Esophagus (tissue), 2 donors: ENCODE data around the gene CCR8. TPM values are rescaled to one million over a fixed set of nuclear protein-coding genes. Genes with fewer than 3 reads are reported as not detected.
"Not testable (repeated sequence)": the region's sequence is repeated elsewhere in the genome, so short reads cannot be mapped to it uniquely, and the experiment has no call there.

Experiments
- H3K27ac ChIP-seq, 2 donors: one replicate each; pipeline ENCODE4 v1.5.1; 2013; ENCODE audit warnings: low read depth in 2 of 2, mild to moderate bottlenecking in 2 of 2, inconsistent platforms in 1 of 2, low read length in 1 of 2, moderate library complexity in 1 of 2
- H3K27me3 ChIP-seq, 2 donors: one replicate each; pipeline ENCODE4 v1.6.1; 2013; ENCODE audit warnings: low read length in 2 of 2, control low read depth in 1 of 2, mild to moderate bottlenecking in 1 of 2; ENCODE audit not compliant: insufficient read depth in 2 of 2, control insufficient read depth in 1 of 2
- H3K36me3 ChIP-seq, 2 donors: one replicate each; pipeline ENCODE4 v1.6.1; 2013; ENCODE audit warnings: low read length in 1 of 2; ENCODE audit not compliant: control insufficient read depth in 2 of 2, insufficient read depth in 2 of 2
- H3K4me1 ChIP-seq, 2 donors: one replicate each; pipeline ENCODE4 v1.6.1; 2013; ENCODE audit warnings: low read length in 1 of 2; ENCODE audit not compliant: control insufficient read depth in 2 of 2, insufficient read depth in 2 of 2
- H3K4me3 ChIP-seq, 2 donors: one replicate each; pipeline ENCODE4 v1.5.1; 2013; ENCODE audit warnings: low read length in 2 of 2, mild to moderate bottlenecking in 2 of 2, low read depth in 1 of 2, moderate library complexity in 1 of 2
- H3K9me3 ChIP-seq, 2 donors: one replicate each; pipeline ENCODE4 v1.6.1; 2013; ENCODE audit warnings: mild to moderate bottlenecking in 2 of 2, low read depth in 1 of 2, low read length in 1 of 2, moderate library complexity in 1 of 2; ENCODE audit not compliant: control insufficient read depth in 2 of 2, insufficient read depth in 1 of 2
- whole genome bisulfite sequencing, 2 donors: extraction: QIAGEN DNeasy Blood & Tissue Kit; methylation state at CpG; one replicate each; pipeline ENCODE4 v1.1.7; 2013; 5-methylcytosine and 5-hydroxymethylcytosine counted together
- polyA plus RNA-seq, 2 donors: library from polyadenylated mRNA; stranded (reverse); fragments of 200-250 nt; gene quantifications; one replicate each; pipeline ENCODE4 v1.2.3, GENCODE V29; 2013
- donor health status: healthy with polysubstance abuse.
- donor health status: Bipolar disorder and iron deficiency.

CCR8 gene
- polyA plus RNA-seq, 2 donors = 0.06 TPM; not detected in 1

DNA sequence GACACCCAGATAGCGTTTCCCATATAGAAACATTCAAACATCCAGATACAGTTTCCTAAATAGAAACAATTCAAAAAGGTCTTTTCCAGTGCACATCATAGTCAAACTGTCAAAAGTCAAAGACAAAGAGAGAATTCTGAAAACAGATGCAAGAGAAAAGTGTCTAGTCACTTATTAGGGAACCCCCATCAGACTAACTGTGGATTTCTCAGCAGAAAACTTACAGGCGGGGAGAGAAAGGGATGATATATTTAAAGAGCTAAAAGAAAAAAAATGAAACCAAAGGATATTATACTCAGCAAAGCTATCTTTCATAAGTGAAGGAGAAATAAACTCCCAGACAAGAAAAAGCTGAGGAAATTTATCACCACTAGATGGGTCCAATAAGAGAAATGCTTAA lies 27.3 kb upstream of the CCR8 start:
- H3K27me3 ChIP-seq = no peaks in the 10 kb centered on the region
- H3K4me3 ChIP-seq = no peak overlapping the region
- peaks cover 13% of the 10 kb centered on the region in 2 donors for H3K9me3 ChIP-seq
- no peaks in the 10 kb centered on the region for H3K4me1 ChIP-seq
- no peak overlapping the region for H3K27ac ChIP-seq
- no peaks in the 10 kb centered on the region for H3K36me3 ChIP-seq
- 93% methylated on average over 2 of the region's 2 CpGs for WGBS, 2 donors

DNA sequence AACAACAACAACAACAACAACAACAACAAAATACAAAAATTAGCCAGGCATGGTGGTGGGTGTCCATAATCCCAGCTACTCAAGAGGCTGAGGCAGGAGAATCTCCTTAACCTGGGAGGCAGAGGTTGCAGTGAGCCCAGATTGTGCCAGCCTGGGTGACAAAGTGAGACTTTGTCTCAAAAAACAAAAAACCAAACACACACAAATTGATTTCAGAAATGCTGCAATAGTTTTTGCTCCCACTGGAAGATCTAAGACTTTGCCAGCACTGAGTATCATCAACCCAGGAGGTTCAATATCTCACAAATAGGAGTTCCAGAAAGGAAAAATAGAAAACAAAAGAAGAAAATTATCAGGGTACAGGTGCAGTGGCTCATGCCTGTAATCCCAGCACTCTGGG lies 16.2 kb upstream of the CCR8 start:
- Histone ChIP-seq H3K27me3 (no peaks in the 10 kb centered on the region), H3K4me3 (no peak overlapping the region), H3K27ac (no peak overlapping the region), H3K36me3 (no peaks in the 10 kb centered on the region), H3K9me3 (no peaks in the 10 kb centered on the region), H3K4me1 (no peaks in the 10 kb centered on the region)

- Histone ChIP-seq H3K27ac (no peak overlapping the region), H3K4me3 (no peak overlapping the region), H3K27me3 (no peaks in the 10 kb centered on the region), H3K4me1 (no peaks in the 10 kb centered on the region), H3K36me3 (no peaks in the 10 kb centered on the region), H3K9me3 (no peaks in the 10 kb centered on the region)
- WGBS, 2 donors = 82 to 86% methylated on average over 1 of the region's 1 CpG
Observed at GRCh38 chr3:39315420-39315819, 14.1 kb upstream of the CCR8 start.

GRCh38 chr3:39317571-39318169 lies 11.8 kb upstream of the CCR8 start:
- 69 to 70% methylated on average over 2 of the region's 2 CpGs for WGBS, 2 donors
- Histone ChIP-seq H3K4me1 (no peaks in the 10 kb centered on the region), H3K36me3 (no peaks in the 10 kb centered on the region), H3K27me3 (no peaks in the 10 kb centered on the region), H3K27ac (no peak overlapping the region), H3K9me3 (no peaks in the 10 kb centered on the region), H3K4me3 (no peak overlapping the region)

GRCh38 chr3:39318301-39318700 lies 11.2 kb upstream of the CCR8 start:
- Histone ChIP-seq H3K4me1 (no peaks in the 10 kb centered on the region), H3K9me3 (no peaks in the 10 kb centered on the region), H3K4me3 (no peak overlapping the region), H3K36me3 (no peaks in the 10 kb centered on the region), H3K27ac (no peak overlapping the region), H3K27me3 (no peaks in the 10 kb centered on the region)
- WGBS, 2 donors = 71 to 82% methylated on average over 1 of the region's 1 CpG

DNA sequence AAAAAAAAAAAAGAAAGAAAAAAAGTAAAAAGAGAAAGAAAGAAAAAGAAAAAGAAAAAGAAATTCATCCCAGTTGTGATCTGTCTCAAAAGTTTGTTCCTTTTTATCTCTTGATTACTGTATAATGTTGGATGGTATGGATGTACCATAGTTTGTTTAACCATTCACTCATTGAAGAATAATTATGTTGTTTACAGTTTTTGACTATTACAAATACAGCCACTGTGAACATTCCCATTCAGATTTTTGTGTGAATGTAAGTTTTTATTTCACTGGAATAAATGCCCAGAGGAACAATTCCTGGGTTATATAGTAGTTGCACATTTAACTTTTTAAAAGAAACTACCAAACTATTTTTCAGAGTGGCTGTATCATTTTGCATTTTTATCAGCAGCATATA lies 10.3 kb upstream of the CCR8 start:
- Histone ChIP-seq H3K36me3 (no peaks in the 10 kb centered on the region), H3K27ac (no peak overlapping the region), H3K27me3 (no peaks in the 10 kb centered on the region), H3K4me1 (no peaks in the 10 kb centered on the region), H3K4me3 (no peak overlapping the region), H3K9me3 (no peaks in the 10 kb centered on the region)

GRCh38 chr3:39321574-39321983 lies 7.9 kb upstream of the CCR8 start:
- H3K27me3 ChIP-seq, H3K4me3 ChIP-seq: not testable (repeated sequence)
- 86 to 89% methylated on average over 2 of the region's 2 CpGs for WGBS, 2 donors

GRCh38 chr3:39322209-39322715 lies 7.2 kb upstream of the CCR8 start:
- H3K27ac ChIP-seq, H3K4me1 ChIP-seq, H3K4me3 ChIP-seq, H3K36me3 ChIP-seq, H3K27me3 ChIP-seq, H3K9me3 ChIP-seq: not testable (repeated sequence)
- 57 to 69% methylated on average over 3 of the region's 3 CpGs for WGBS, 2 donors

More at GRCh38 chr3:39321574-39321983, 7.9 kb upstream of the CCR8 start:
- not testable (repeated sequence) for H3K4me1 ChIP-seq, H3K36me3 ChIP-seq, H3K9me3 ChIP-seq, H3K27ac ChIP-seq

DNA sequence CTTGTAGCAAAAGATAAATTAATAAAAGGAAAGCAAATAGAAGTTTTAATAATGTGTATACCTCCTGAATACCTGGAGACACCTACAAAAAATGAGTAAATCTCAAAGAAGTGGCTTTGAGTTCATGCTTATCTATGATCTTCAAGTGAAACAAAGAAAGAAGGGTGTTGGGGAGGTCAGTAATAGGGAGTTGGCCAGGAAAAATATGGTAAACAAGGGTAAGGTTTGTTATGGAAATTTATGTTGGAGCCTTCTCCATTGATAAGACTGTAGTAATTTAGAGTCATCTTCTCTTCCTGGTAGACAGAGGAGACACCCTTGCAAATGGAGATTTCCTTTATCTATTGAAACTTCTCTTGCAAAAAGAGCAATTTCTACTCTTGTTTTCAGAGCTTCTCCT lies 6.6 kb upstream of the CCR8 start:
- Histone ChIP-seq H3K27ac (no peak overlapping the region), H3K36me3 (no peaks in the 10 kb centered on the region), H3K9me3 (no peaks in the 10 kb centered on the region), H3K4me3 (no peak overlapping the region), H3K4me1 (no peaks in the 10 kb centered on the region), H3K27me3 (no peaks in the 10 kb centered on the region)

GRCh38 chr3:39323494-39323893 lies 6.0 kb upstream of the CCR8 start:
- Histone ChIP-seq H3K27ac (no peak overlapping the region), H3K4me1 (no peaks in the 10 kb centered on the region), H3K36me3 (no peaks in the 10 kb centered on the region), H3K4me3 (no peak overlapping the region), H3K9me3 (no peaks in the 10 kb centered on the region), H3K27me3 (no peaks in the 10 kb centered on the region)
- WGBS, 2 donors = 78 to 87% methylated on average over 2 of the region's 2 CpGs
